GM12874 (cell line): ENCODE results near the gene PDLIM4.

Source experiments
- CTCF ChIP-seq: IDR thresholded peaks from 2 replicates; pipeline ENCODE4 v1.5.1; 2011; ENCODE audit warnings: low read depth, mild to moderate bottlenecking, control low read depth, low read length, moderate library complexity; ENCODE audit not compliant: insufficient read depth

PDLIM4 gene

GRCh38 chr5:132235340-132235739 lies 22.2 kb upstream of the PDLIM4 start:
- no peak for TF ChIP-seq CTCF

GRCh38 chr5:132237141-132237540 lies 20.4 kb upstream of the PDLIM4 start:
- TF ChIP-seq CTCF, result no peak

GRCh38 chr5:132237670-132238069 lies 19.8 kb upstream of the PDLIM4 start:
- TF ChIP-seq CTCF, result no peak

GRCh38 chr5:132238169-132238744 lies 19.2 kb upstream of the PDLIM4 start:
- TF ChIP-seq CTCF, result peak; percentile 86

- TF ChIP-seq CTCF, result no peak
Observed at GRCh38 chr5:132238901-132239500, 18.5 kb upstream of the PDLIM4 start.

- no peak for TF ChIP-seq CTCF
Observed at GRCh38 chr5:132239776-132240175, 17.7 kb upstream of the PDLIM4 start.

GRCh38 chr5:132243366-132243977 lies 14.0 kb upstream of the PDLIM4 start:
- no peak for TF ChIP-seq CTCF
